SK-MEL-5 (cell line): ENCODE data around the gene WDR7. TPM values are rescaled to one million over a fixed set of nuclear protein-coding genes. Genes with fewer than 3 reads are reported as not detected.
A peak's percentile ranks its signal among the peaks of the same experiment; 100 is the strongest.

Source experiments
- DNase-seq: peaks from one replicate; pipeline ENCODE4 v3.0.0-alpha.2; 2016; ENCODE audit warnings: low read depth, low spot score
- in situ Hi-C: cut with HindIII; loops from 2 replicates; pipeline ENCODE4 v1.10.0; 2016; ENCODE audit warnings: low sequenced_read_pairs, high pct_unique_total_duplicates, low pct_unique_long_range_greater_than_20kb
- total RNA-seq: library from RNA; depleted of rRNA; stranded (reverse); fragments of >200 nt; shearing (Covaris generic); gene quantifications from 2 replicates; pipeline ENCODE4 v1.2.3, GENCODE V29; 2014

The WDR7 gene
- total RNA-seq, 1 experiment from 2014 or later = 9.3 TPM

- in situ Hi-C loops = no loop called here
- no peak for DNase-seq
These were observed 92.0 kb downstream of the WDR7 start for GRCh38 chr18:56743115-56743514.

GRCh38 chr18:56747032-56747658, 96.0 kb downstream of the WDR7 start:
- in situ Hi-C loops = no loop called here
- DNase-seq = no peak

GRCh38 chr18:56747857-56748256, 96.7 kb downstream of the WDR7 start:
- no peak for DNase-seq
- in situ Hi-C loops = no loop called here

GRCh38 chr18:56748698-56749268, 97.6 kb downstream of the WDR7 start:
- in situ Hi-C loops = no loop called here
- DNase-seq = peak; percentile 44

- no peak for DNase-seq
- in situ Hi-C loops = no loop called here
These were observed 105.8 kb downstream of the WDR7 start for GRCh38 chr18:56756966-56757365.

- in situ Hi-C loops = no loop called here
- DNase-seq = no peak
These were observed 118.9 kb downstream of the WDR7 start for GRCh38 chr18:56770097-56770496.

GRCh38 chr18:56770873-56771272, 119.7 kb downstream of the WDR7 start:
- in situ Hi-C loops = no loop called here
- DNase-seq = no peak

GRCh38 chr18:56775701-56776100, 124.5 kb downstream of the WDR7 start:
- DNase-seq = no peak
- in situ Hi-C loops = no loop called here

GRCh38 chr18:56787390-56787789, 136.2 kb downstream of the WDR7 start:
- in situ Hi-C loops = no loop called here
- DNase-seq = no peak

GRCh38 chr18:56789004-56789888, 138.1 kb downstream of the WDR7 start:
- in situ Hi-C loops = no loop called here

GRCh38 chr18:56789889-56790180, 138.7 kb downstream of the WDR7 start:
- no peak for DNase-seq
- in situ Hi-C loops = no loop called here

More at GRCh38 chr18:56789004-56789888, 138.1 kb downstream of the WDR7 start:
- DNase-seq = peak; percentile 56

GRCh38 chr18:56795381-56795780, 144.2 kb downstream of the WDR7 start:
- in situ Hi-C loops = no loop called here
- DNase-seq = peak; percentile 6

GRCh38 chr18:56799756-56800155, 148.6 kb downstream of the WDR7 start:
- in situ Hi-C loops = no loop called here
- DNase-seq = no peak

- in situ Hi-C loops = no loop called here
- DNase-seq = no peak
These were observed 151.9 kb downstream of the WDR7 start for GRCh38 chr18:56803051-56803450.

GRCh38 chr18:56804395-56804794, 153.2 kb downstream of the WDR7 start:
- in situ Hi-C loops = no loop called here
- peak; percentile 9 for DNase-seq

- DNase-seq = no peak
- in situ Hi-C loops = no loop called here
These were observed 156.7 kb downstream of the WDR7 start for GRCh38 chr18:56807901-56808300.

- DNase-seq = no peak
- in situ Hi-C loops = no loop called here
These were observed 161.5 kb downstream of the WDR7 start for GRCh38 chr18:56812674-56813073.

GRCh38 chr18:56815926-56816325, 164.8 kb downstream of the WDR7 start:
- peak; percentile 65 for DNase-seq
- in situ Hi-C loops = no loop called here
